Ectodermal cell (in vitro differentiated cells): ENCODE data around the gene YWHAE.

ENCODE experiments used
- H3K27ac ChIP-seq: 2 replicates; pipeline ENCODE4 v1.7.0; 2013; ENCODE audit warnings: mild to moderate bottlenecking, low read depth, low read length; ENCODE audit not compliant: insufficient read depth, poor library complexity, severe bottlenecking
- H3K27me3 ChIP-seq: 2 replicates; pipeline ENCODE4 v1.7.0; 2013; ENCODE audit warnings: mild to moderate bottlenecking, low read length; ENCODE audit not compliant: insufficient read depth, control insufficient read depth, poor library complexity, severe bottlenecking
- H3K36me3 ChIP-seq: one replicate; pipeline ENCODE4 v1.7.0; 2013; ENCODE audit warnings: low read length; ENCODE audit not compliant: control insufficient read depth, insufficient read depth
- H3K4me1 ChIP-seq: one replicate; pipeline ENCODE4 v1.7.0; 2013; ENCODE audit warnings: low read length; ENCODE audit not compliant: control insufficient read depth, insufficient read depth
- H3K4me3 ChIP-seq: 2 replicates; pipeline ENCODE4 v1.7.0; 2013; ENCODE audit warnings: low read depth, low read length, control low read depth; ENCODE audit not compliant: insufficient read depth
- H3K9me3 ChIP-seq: 2 replicates; pipeline ENCODE4 v1.7.0; 2013; ENCODE audit warnings: mild to moderate bottlenecking, low read length, moderate library complexity; ENCODE audit not compliant: control insufficient read depth
- WGBS, 2 experiments: methylation state at CpG; one replicate each; pipeline ENCODE4 v1.1.7; 2013; ENCODE audit warnings: missing lambda C conversion rate in 2 of 2; 5-methylcytosine and 5-hydroxymethylcytosine counted together

The YWHAE gene

DNA sequence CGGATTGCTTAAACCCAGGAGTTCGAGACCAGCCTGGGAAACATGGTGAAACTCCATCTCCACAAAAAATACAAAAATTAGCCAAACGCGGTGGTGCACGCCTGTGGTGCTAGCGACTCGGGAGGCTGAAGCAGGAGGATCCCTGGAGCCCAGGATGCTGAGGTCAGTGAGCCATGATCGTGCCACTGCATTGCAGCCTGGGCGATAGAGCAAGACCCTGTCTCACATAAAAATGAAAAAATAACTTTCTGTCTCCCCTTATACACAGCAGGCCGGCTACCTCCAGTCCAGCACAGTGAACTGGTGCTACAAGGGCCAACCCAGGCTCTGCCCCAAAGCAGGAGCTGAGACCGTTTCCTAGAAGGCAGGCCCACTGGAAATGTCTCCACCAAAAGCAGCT lies 59.7 kb downstream of the YWHAE start:
- H3K27ac ChIP-seq: no peak overlapping the region
- no peaks in the 10 kb centered on the region for H3K27me3 ChIP-seq
- no peaks in the 10 kb centered on the region for H3K9me3 ChIP-seq
- peaks cover 19% of the 10 kb centered on the region for H3K36me3 ChIP-seq
- 94 to 95% methylated on average over 11 of the region's 11 CpGs for WGBS, 2 experiments
- H3K4me3 ChIP-seq: no peak overlapping the region
- H3K4me1 ChIP-seq: no peaks in the 10 kb centered on the region

DNA sequence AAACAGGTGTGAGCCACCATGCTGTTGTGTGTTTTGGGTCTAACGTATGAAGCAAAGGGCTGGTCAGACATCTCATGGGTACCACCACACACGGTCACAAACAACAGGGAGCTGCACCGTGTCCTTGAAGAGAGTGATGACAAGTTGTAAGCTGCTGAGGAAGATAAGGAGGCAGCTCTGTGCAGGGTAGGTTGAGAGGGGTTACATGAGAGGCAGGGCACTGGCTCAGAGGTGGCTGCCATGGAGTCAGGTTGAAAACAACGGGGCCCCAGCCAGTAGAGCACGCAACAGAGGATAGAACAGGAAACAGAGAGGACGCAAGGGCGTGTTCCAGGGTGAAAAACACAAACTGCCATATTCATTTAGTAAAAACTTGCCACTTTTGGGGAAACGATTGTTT lies 68.3 kb downstream of the YWHAE start:
- Histone ChIP-seq H3K9me3 (no peaks in the 10 kb centered on the region), H3K4me3 (no peak overlapping the region), H3K36me3 (no peaks in the 10 kb centered on the region), H3K4me1 (no peaks in the 10 kb centered on the region), H3K27me3 (no peaks in the 10 kb centered on the region), H3K27ac (no peak overlapping the region)
- 92 to 94% methylated on average over 8 of the region's 8 CpGs for WGBS, 2 experiments

- WGBS, 2 experiments: 89 to 90% methylated on average over 12 of the region's 12 CpGs
- Histone ChIP-seq H3K4me1 (no peaks in the 10 kb centered on the region), H3K9me3 (no peaks in the 10 kb centered on the region), H3K27ac (no peak overlapping the region), H3K27me3 (no peaks in the 10 kb centered on the region), H3K36me3 (no peaks in the 10 kb centered on the region), H3K4me3 (no peak overlapping the region)
These were observed 70.2 kb downstream of the YWHAE start for GRCh38 chr17:1329745-1330343.

GRCh38 chr17:1328437-1328836 lies 71.6 kb downstream of the YWHAE start:
- Histone ChIP-seq H3K4me1 (no peaks in the 10 kb centered on the region), H3K36me3 (no peaks in the 10 kb centered on the region), H3K9me3 (no peaks in the 10 kb centered on the region), H3K27ac (no peak overlapping the region), H3K4me3 (no peak overlapping the region), H3K27me3 (no peaks in the 10 kb centered on the region)
- WGBS, 2 experiments: 51 to 54% methylated on average over 7 of the region's 7 CpGs

- 80 to 81% methylated on average over 12 of the region's 12 CpGs for WGBS, 2 experiments
- Histone ChIP-seq H3K27ac (no peak overlapping the region), H3K27me3 (no peaks in the 10 kb centered on the region), H3K9me3 (no peaks in the 10 kb centered on the region), H3K4me3 (no peak overlapping the region), H3K36me3 (no peaks in the 10 kb centered on the region), H3K4me1 (no peaks in the 10 kb centered on the region)
These were observed 74.3 kb downstream of the YWHAE start for GRCh38 chr17:1325766-1326165.

DNA sequence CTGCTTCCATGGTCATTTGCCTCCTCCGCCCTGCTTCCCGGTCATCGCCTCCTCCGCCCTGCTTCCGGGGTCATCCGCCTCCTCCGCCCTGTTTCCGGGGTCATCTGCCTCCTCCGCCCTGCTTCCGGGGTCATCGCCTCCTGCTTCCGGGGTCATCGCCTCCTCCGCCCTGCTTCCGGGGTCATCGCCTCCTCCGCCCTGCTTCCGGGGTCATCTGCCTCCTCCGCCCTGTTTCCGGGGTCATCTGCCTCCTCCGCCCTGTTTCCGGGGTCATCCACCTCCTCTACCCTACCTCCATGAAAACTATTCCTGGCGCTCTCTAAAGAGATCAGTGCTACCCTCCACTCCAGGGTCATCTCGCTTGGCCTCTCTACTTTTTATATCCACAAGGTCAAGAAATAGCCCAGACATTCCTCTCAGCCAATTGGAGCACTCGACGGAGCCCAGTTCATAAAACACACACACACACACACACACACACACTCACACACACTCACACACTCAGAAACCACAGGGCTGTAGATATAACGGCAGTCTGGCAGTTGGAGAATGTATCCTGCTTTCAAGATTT lies 75.7 kb downstream of the YWHAE start:
- Histone ChIP-seq H3K27ac (no peak overlapping the region), H3K4me1 (no peaks in the 10 kb centered on the region), H3K9me3 (no peaks in the 10 kb centered on the region), H3K36me3 (no peaks in the 10 kb centered on the region), H3K27me3 (no peaks in the 10 kb centered on the region), H3K4me3 (no peak overlapping the region)
- WGBS, 2 experiments: 86 to 87% methylated on average over 27 of the region's 27 CpGs

- Histone ChIP-seq H3K27me3 (no peaks in the 10 kb centered on the region), H3K4me1 (no peaks in the 10 kb centered on the region), H3K27ac (no peak overlapping the region), H3K4me3 (no peak overlapping the region), H3K9me3 (no peaks in the 10 kb centered on the region), H3K36me3 (no peaks in the 10 kb centered on the region)
- WGBS, 2 experiments: 85 to 88% methylated on average over 19 of the region's 19 CpGs
These were observed 76.7 kb downstream of the YWHAE start for GRCh38 chr17:1323336-1323735.

DNA sequence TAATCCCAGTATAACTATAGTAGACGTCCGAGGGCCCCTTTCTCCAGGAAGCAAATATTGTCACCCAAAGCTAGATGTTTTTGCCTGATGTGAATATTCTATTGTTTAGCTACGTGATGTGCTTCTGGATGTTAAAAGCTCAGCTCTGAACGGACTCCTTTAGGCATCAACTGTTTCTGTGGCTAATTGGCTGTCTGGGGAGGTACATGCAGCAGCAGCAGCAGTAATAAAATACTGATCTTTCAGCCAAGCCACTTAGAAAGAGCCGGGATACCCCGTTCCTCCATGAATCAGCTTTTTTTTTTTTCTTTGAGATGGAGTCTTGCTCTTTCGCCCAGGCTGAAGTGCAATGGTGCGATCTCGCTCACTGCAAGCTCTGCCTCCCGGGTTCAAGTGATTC lies 77.5 kb downstream of the YWHAE start:
- Histone ChIP-seq H3K4me3 (no peak overlapping the region), H3K27ac (no peak overlapping the region), H3K9me3 (no peaks in the 10 kb centered on the region), H3K27me3 (no peaks in the 10 kb centered on the region), H3K36me3 (no peaks in the 10 kb centered on the region), H3K4me1 (no peaks in the 10 kb centered on the region)
- WGBS, 2 experiments: 84 to 89% methylated on average over 10 of the region's 10 CpGs

- Histone ChIP-seq H3K27me3 (no peaks in the 10 kb centered on the region), H3K4me1 (no peaks in the 10 kb centered on the region), H3K9me3 (no peaks in the 10 kb centered on the region), H3K4me3 (no peak overlapping the region), H3K36me3 (no peaks in the 10 kb centered on the region), H3K27ac (no peak overlapping the region)
- WGBS, 2 experiments: 83% methylated on average over 6 of the region's 6 CpGs
These were observed 78.0 kb downstream of the YWHAE start for GRCh38 chr17:1322014-1322428.

- Histone ChIP-seq H3K36me3 (no peaks in the 10 kb centered on the region), H3K4me3 (no peak overlapping the region), H3K9me3 (no peaks in the 10 kb centered on the region), H3K4me1 (peaks cover 8% of the 10 kb centered on the region), H3K27ac (no peak overlapping the region), H3K27me3 (peaks cover 6% of the 10 kb centered on the region)
- WGBS, 2 experiments: 77 to 82% methylated on average over 10 of the region's 10 CpGs
These were observed 84.1 kb downstream of the YWHAE start for GRCh38 chr17:1315891-1316403.
